H9 (cell line): ENCODE measurements around the gene PRTFDC1. TPM values are rescaled to one million over a fixed set of nuclear protein-coding genes. Genes with fewer than 3 reads are reported as not detected.

Experiments used
- DNase-seq: peaks from one replicate; pipeline ENCODE4 v3.0.0-alpha.2; 2017
- H2AFZ ChIP-seq: one replicate; pipeline ENCODE4 v1.6.1; 2013; ENCODE audit warnings: mild to moderate bottlenecking, low read length, control low read depth, moderate library complexity
- H2AK5ac ChIP-seq: 2 replicates; pipeline ENCODE4 v1.6.1; 2013; ENCODE audit warnings: low read length, control low read depth, mixed read lengths; ENCODE audit not compliant: insufficient read length
- H2BK120ac ChIP-seq: one replicate; pipeline ENCODE4 v1.6.1; 2013; ENCODE audit warnings: low read depth, mild to moderate bottlenecking, low read length, control low read depth, inconsistent platforms; ENCODE audit not compliant: poor library complexity, severe bottlenecking
- H2BK12ac ChIP-seq: 2 replicates; pipeline ENCODE4 v1.6.1; 2013; ENCODE audit warnings: low read length, control low read depth, mixed read lengths, low read depth; ENCODE audit not compliant: insufficient read length
- H2BK15ac ChIP-seq: 2 replicates; pipeline ENCODE4 v1.6.1; 2013; ENCODE audit warnings: low read depth, low read length, control low read depth
- H2BK20ac ChIP-seq: one replicate; pipeline ENCODE4 v1.6.1; 2013; ENCODE audit warnings: low read depth, mild to moderate bottlenecking, low read length, control low read depth, inconsistent platforms; ENCODE audit not compliant: poor library complexity, severe bottlenecking
- H2BK5ac ChIP-seq: 2 replicates; pipeline ENCODE4 v1.6.1; 2013; ENCODE audit warnings: low read length, control low read depth, mixed read lengths; ENCODE audit not compliant: insufficient read length
- H3K14ac ChIP-seq: 2 replicates; pipeline ENCODE4 v1.6.1; 2013; ENCODE audit warnings: low read length, control low read depth; ENCODE audit not compliant: insufficient read depth
- H3K18ac ChIP-seq: 2 replicates; pipeline ENCODE4 v1.6.1; 2013; ENCODE audit warnings: low read depth, mild to moderate bottlenecking, mixed read lengths, low read length, control low read depth; ENCODE audit not compliant: insufficient read length
- H3K23ac ChIP-seq: 2 replicates; pipeline ENCODE4 v1.6.1; 2013; ENCODE audit warnings: low read length, control low read depth, mixed read lengths, low read depth; ENCODE audit not compliant: insufficient read length
- H3K23me2 ChIP-seq: 2 replicates; pipeline ENCODE4 v1.6.1; 2013; ENCODE audit warnings: low read depth, mild to moderate bottlenecking, mixed read lengths, low read length, control low read depth; ENCODE audit not compliant: insufficient read length, poor library complexity, severe bottlenecking
- H3K27ac ChIP-seq: 2 replicates; pipeline ENCODE4 v1.5.1; 2013; ENCODE audit warnings: low read length, control low read depth, mixed read lengths, low read depth; ENCODE audit not compliant: insufficient read length
- H3K27me3 ChIP-seq: 2 replicates; pipeline ENCODE4 v1.6.1; 2013; ENCODE audit warnings: low read length, control low read depth, inconsistent platforms; ENCODE audit not compliant: insufficient read depth
- H3K4ac ChIP-seq: 2 replicates; pipeline ENCODE4 v1.6.1; 2013; ENCODE audit warnings: low read depth, mild to moderate bottlenecking, control low read depth, inconsistent platforms, low read length, moderate library complexity
- H3K4me1 ChIP-seq: 2 replicates; pipeline ENCODE4 v1.6.1; 2013; ENCODE audit warnings: low read length, control low read depth, inconsistent platforms; ENCODE audit not compliant: insufficient read depth
- H3K4me2 ChIP-seq: 2 replicates; pipeline ENCODE4 v1.6.1; 2013; ENCODE audit warnings: low read length, control low read depth, mixed read lengths; ENCODE audit not compliant: insufficient read length, insufficient read depth
- H3K56ac ChIP-seq: 2 replicates; pipeline ENCODE4 v1.6.1; 2013; ENCODE audit warnings: low read depth, mild to moderate bottlenecking, mixed read lengths, low read length, control low read depth; ENCODE audit not compliant: insufficient read length
- H3K79me1 ChIP-seq: 2 replicates; pipeline ENCODE4 v1.6.1; 2013; ENCODE audit warnings: low read depth, mild to moderate bottlenecking, moderate library complexity, low read length, control low read depth, inconsistent platforms; ENCODE audit not compliant: insufficient read depth, poor library complexity, severe bottlenecking
- H3K79me2 ChIP-seq: 2 replicates; pipeline ENCODE4 v1.6.1; 2013; ENCODE audit warnings: low read length, control low read depth, inconsistent platforms; ENCODE audit not compliant: insufficient read depth
- H3K9ac ChIP-seq: 2 replicates; pipeline ENCODE4 v1.6.1; 2013; ENCODE audit warnings: low read length, control low read depth, mixed read lengths; ENCODE audit not compliant: insufficient read length; ENCODE audit errors: extremely low read depth
- H3K9me3 ChIP-seq: one replicate; pipeline ENCODE4 v1.6.1; 2013; ENCODE audit warnings: low read depth, low read length, inconsistent platforms; ENCODE audit not compliant: control insufficient read depth
- H3T11ph ChIP-seq: one replicate; pipeline ENCODE4 v1.6.1; 2013; ENCODE audit warnings: mild to moderate bottlenecking, low read length, control low read depth, inconsistent platforms
- H4K20me1 ChIP-seq: one replicate; pipeline ENCODE4 v1.6.1; 2013; ENCODE audit not compliant: control insufficient read depth, insufficient read length, insufficient read depth
- H4K5ac ChIP-seq: 2 replicates; pipeline ENCODE4 v1.6.1; 2013; ENCODE audit warnings: low read depth, mild to moderate bottlenecking, mixed read lengths, low read length, control low read depth; ENCODE audit not compliant: insufficient read length
- H4K8ac ChIP-seq: replicated peaks from 2 replicates; pipeline ENCODE4 v1.6.1; 2013; ENCODE audit warnings: low read length, control low read depth, mixed read lengths, low read depth; ENCODE audit not compliant: insufficient read length
- H4K91ac ChIP-seq: 2 replicates; pipeline ENCODE4 v1.6.1; 2013; ENCODE audit warnings: low read depth, mild to moderate bottlenecking, moderate library complexity, mixed read lengths, low read length, control low read depth; ENCODE audit not compliant: insufficient read length
- H3K27ac Mint-ChIP-seq, 3 experiments: 2 replicates in 2 of 3; 3 replicates in 1 of 3; pipeline ENCODE4 v1.8.0; 2020 to 2021; ENCODE audit warnings: mixed read lengths in 3 of 3, mild to moderate bottlenecking in 1 of 3, moderate library complexity in 1 of 3
- H3K27me3 Mint-ChIP-seq: 2 replicates; pipeline ENCODE4 v1.8.0; 2021; ENCODE audit warnings: low read depth, mild to moderate bottlenecking, moderate library complexity, mixed read lengths
- H3K36me3 Mint-ChIP-seq, 3 experiments: 2 replicates in 2 of 3; 3 replicates in 1 of 3; pipeline ENCODE4 v1.8.0; 2020 to 2021; ENCODE audit warnings: low read depth in 3 of 3, mixed read lengths in 3 of 3; ENCODE audit not compliant: insufficient read depth in 1 of 3
- H3K4me1 Mint-ChIP-seq, 2 experiments: 2 replicates each; pipeline ENCODE4 v1.8.0; 2020; ENCODE audit warnings: mixed read lengths in 2 of 2
- H3K4me3 Mint-ChIP-seq, 2 experiments: 2 replicates in 1 of 2; 3 replicates in 1 of 2; pipeline ENCODE4 v1.8.0; 2020 to 2021; ENCODE audit warnings: mild to moderate bottlenecking in 2 of 2, mixed read lengths in 2 of 2, moderate library complexity in 1 of 2
- H3K9me3 Mint-ChIP-seq, 2 experiments: 2 replicates in 1 of 2; 3 replicates in 1 of 2; pipeline ENCODE4 v1.8.0; 2020; ENCODE audit warnings: mild to moderate bottlenecking in 2 of 2, mixed read lengths in 2 of 2, moderate library complexity in 1 of 2
- CTCF ChIP-seq: fragments of 200-600 bp; sonication (generic); conservative IDR thresholded peaks from 3 replicates; pipeline ENCODE4 v1.8.0; 2021; ENCODE audit warnings: antibody characterized with exemption, mild to moderate bottlenecking
- WGBS: extraction: QIAGEN DNeasy Blood & Tissue Kit; methylation state at CpG from one replicate; pipeline ENCODE4 v1.1.7; 2013; ENCODE audit warnings: missing lambda C conversion rate, low lambda C conversion rate, mixed read lengths; ENCODE audit not compliant: insufficient read length; ENCODE audit errors: extremely low coverage; 5-methylcytosine and 5-hydroxymethylcytosine counted together
- total RNA-seq: library from RNA; stranded (reverse); gene quantifications from 2 replicates; pipeline ENCODE4 v1.2.1, GENCODE V29; 2021

The PRTFDC1 gene
- total RNA-seq, 1 experiment from 2014 or later = 7.5 TPM

- Histone ChIP-seq H2AK5ac (no peak overlapping the region), H2BK5ac (no peak overlapping the region), H2AFZ (no peak overlapping the region), H3K9ac (no peak overlapping the region), H3K79me1 (no peaks in the 10 kb centered on the region), H2BK120ac (no peak overlapping the region), H3K4ac (no peak overlapping the region), H4K5ac (no peak overlapping the region), H3K4me1 (no peaks in the 10 kb centered on the region), H2BK15ac (no peak overlapping the region), H3K27ac (no peak overlapping the region), H3K9me3 (no peaks in the 10 kb centered on the region), H3K79me2 (no peaks in the 10 kb centered on the region), H3K23ac (no peak overlapping the region), H4K91ac (no peak overlapping the region), H4K20me1 (no peaks in the 10 kb centered on the region), H2BK20ac (no peak overlapping the region), H3K4me2 (no peak overlapping the region), H2BK12ac (no peak overlapping the region), H3K23me2 (no peaks in the 10 kb centered on the region), H3T11ph (no peak overlapping the region), H3K18ac (no peak overlapping the region), H4K8ac (no peak overlapping the region), H3K56ac (no peak overlapping the region), H3K27me3 (no peaks in the 10 kb centered on the region), H3K14ac (no peak overlapping the region)
- no peak overlapping the region for H3K27ac Mint-ChIP-seq
- peaks cover 4 to 8% of the 10 kb centered on the region in 2 experiments; a peak in 3 of 5 replicates for H3K9me3 Mint-ChIP-seq
- TF ChIP-seq CTCF = no peak
- H3K27me3 Mint-ChIP-seq = no peaks in the 10 kb centered on the region
- no peak for DNase-seq
- H3K36me3 Mint-ChIP-seq = peaks cover 7 to 20% (median 11%) of the 10 kb centered on the region in 3 experiments; a peak in 5 of 7 replicates
- H3K4me3 Mint-ChIP-seq = no peak overlapping the region
- WGBS = no CpG with 5 or more reads among the region's 8 CpGs
- H3K4me1 Mint-ChIP-seq = peaks cover 0 to 3% of the 10 kb centered on the region in 2 experiments; a peak in 2 of 4 replicates
Observed at GRCh38 chr10:24935504-24936292, 16.7 kb downstream of the PRTFDC1 start.
